ENCODE measurements around the gene ZNF90. TPM values are rescaled to one million over a fixed set of nuclear protein-coding genes. Genes with fewer than 3 reads are reported as not detected.

ZNF90 gene

Small RNA genes lying within 50 kb of the gene (small RNA-seq; reads per million reads assigned to genes)
- gene AC006539.3 (ENCODE audit: insufficient read depth): not detected
